Ishikawa (cell line): ENCODE results near the gene TRANK1.

ENCODE experiments used
- CEBPB ChIP-seq: IDR thresholded peaks from 2 replicates; pipeline ENCODE4 v1.6.1; 2012
- CREB1 ChIP-seq: IDR thresholded peaks from 2 replicates; pipeline ENCODE4 v1.6.1; 2012; ENCODE audit warnings: low read depth
- EGR1 ChIP-seq: IDR thresholded peaks from 2 replicates; pipeline ENCODE4 v1.6.1; 2012
- EP300 ChIP-seq: IDR thresholded peaks from 2 replicates; pipeline ENCODE4 v1.6.1; 2012; ENCODE audit warnings: borderline replicate concordance
- FOXM1 ChIP-seq: IDR thresholded peaks from 2 replicates; pipeline ENCODE4 v1.6.1; 2012; ENCODE audit warnings: low read depth, borderline replicate concordance
- MAX ChIP-seq: IDR thresholded peaks from 2 replicates; pipeline ENCODE4 v1.6.1; 2012
- NFIC ChIP-seq: IDR thresholded peaks from 2 replicates; pipeline ENCODE4 v1.6.1; 2012
- RAD21 ChIP-seq: IDR thresholded peaks from 2 replicates; pipeline ENCODE4 v1.6.1; 2012; ENCODE audit warnings: low read depth
- REST ChIP-seq: IDR thresholded peaks from 2 replicates; pipeline ENCODE4 v1.6.1; 2012; ENCODE audit warnings: low read depth, mild to moderate bottlenecking
- TAF1 ChIP-seq: IDR thresholded peaks from 2 replicates; pipeline ENCODE4 v1.6.1; 2012; ENCODE audit warnings: low read depth, mild to moderate bottlenecking
- TCF12 ChIP-seq: IDR thresholded peaks from 2 replicates; pipeline ENCODE4 v1.6.1; 2012; ENCODE audit warnings: low read depth
- TEAD4 ChIP-seq: IDR thresholded peaks from 2 replicates; pipeline ENCODE4 v1.6.1; 2012
- USF1 ChIP-seq: IDR thresholded peaks from 2 replicates; pipeline ENCODE4 v1.6.1; 2012
- YY1 ChIP-seq: IDR thresholded peaks from 2 replicates; pipeline ENCODE4 v1.6.1; 2012; ENCODE audit warnings: low read depth
- ZBTB7A ChIP-seq: IDR thresholded peaks from 2 replicates; pipeline ENCODE4 v1.6.1; 2012; ENCODE audit warnings: low read depth

Gene TRANK1

GRCh38 chr3:36991147-36991546, 46.3 kb upstream of the TRANK1 start:
- TF ChIP-seq FOXM1 (no peak), RAD21 (no peak), MAX (no peak), EP300 (no peak), USF1 (no peak), REST (no peak), YY1 (no peak), TEAD4 (no peak), ZBTB7A (no peak), TAF1 (no peak), EGR1 (no peak), NFIC (no peak), CEBPB (no peak)

- TF ChIP-seq RAD21 (no peak), EGR1 (no peak), CREB1 (no peak), TAF1 (no peak), REST (no peak), MAX (no peak), TEAD4 (no peak), USF1 (no peak), ZBTB7A (no peak), NFIC (no peak), EP300 (no peak), CEBPB (no peak)
Measured at GRCh38 chr3:36989568-36989967, 44.7 kb upstream of the TRANK1 start.

GRCh38 chr3:36989005-36989404, 44.2 kb upstream of the TRANK1 start:
- TF ChIP-seq CEBPB (no peak), TCF12 (no peak), REST (no peak), RAD21 (no peak), CREB1 (no peak), USF1 (no peak), MAX (no peak), TAF1 (no peak), YY1 (no peak)

- no peak for TF ChIP-seq MAX
- TF ChIP-seq ZBTB7A: no peak
- TF ChIP-seq CEBPB: no peak
- TF ChIP-seq EGR1: no peak
- no peak for TF ChIP-seq RAD21
- no peak for TF ChIP-seq USF1
- no peak for TF ChIP-seq NFIC
- TF ChIP-seq CREB1: no peak
- no peak for TF ChIP-seq YY1
- TF ChIP-seq REST: no peak
- TF ChIP-seq FOXM1: no peak
- TF ChIP-seq TCF12: no peak
- TF ChIP-seq EP300: no peak
- no peak for TF ChIP-seq TEAD4
- no peak for TF ChIP-seq TAF1
Measured at GRCh38 chr3:36988356-36988755, 43.5 kb upstream of the TRANK1 start.
